ENCODE results near the gene SPOCK1.
"Not testable (repeated sequence)": the region's sequence is repeated elsewhere in the genome, so short reads cannot be mapped to it uniquely, and the experiment has no call there.

SPOCK1 gene

DNA sequence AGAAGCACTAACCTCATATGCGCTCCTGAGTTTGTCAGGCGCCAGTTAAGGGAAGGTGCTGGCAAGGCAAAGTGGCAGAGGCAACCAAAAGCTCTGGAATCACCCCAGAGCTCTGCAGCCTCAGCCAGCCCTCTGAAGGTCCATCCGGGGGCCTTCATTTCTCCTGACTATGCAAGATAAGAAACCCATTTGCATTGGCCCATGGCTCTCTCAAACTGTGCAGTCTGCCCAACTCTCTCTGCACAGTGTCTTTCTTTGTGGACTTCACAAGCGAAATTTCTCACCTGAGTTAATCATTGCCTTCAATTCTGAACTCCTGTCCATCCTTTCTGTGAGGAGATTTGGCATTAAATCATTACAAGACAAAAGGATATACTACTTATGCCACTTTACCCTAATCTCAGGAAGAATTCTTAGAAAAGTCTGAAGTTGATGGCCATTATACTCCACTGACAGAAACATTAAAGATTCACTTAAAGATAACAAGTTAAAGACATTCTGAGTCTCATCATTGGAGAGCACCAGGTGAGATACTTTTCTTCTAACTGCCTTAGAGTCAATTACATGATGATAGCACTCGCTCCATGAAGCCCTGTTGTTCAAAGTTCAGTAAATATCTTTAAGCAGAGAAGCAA, 235.6 kb downstream of the SPOCK1 start:
- no peak overlapping the region for H3K4me3 ChIP-seq (ENCODE audit: low read depth, low read length)
- DNase-seq: no peak
- H3K9me3 ChIP-seq: no peaks in the 10 kb centered on the region
- no peaks in the 10 kb centered on the region for H3K36me3 ChIP-seq
- TF ChIP-seq, protein P1, sequence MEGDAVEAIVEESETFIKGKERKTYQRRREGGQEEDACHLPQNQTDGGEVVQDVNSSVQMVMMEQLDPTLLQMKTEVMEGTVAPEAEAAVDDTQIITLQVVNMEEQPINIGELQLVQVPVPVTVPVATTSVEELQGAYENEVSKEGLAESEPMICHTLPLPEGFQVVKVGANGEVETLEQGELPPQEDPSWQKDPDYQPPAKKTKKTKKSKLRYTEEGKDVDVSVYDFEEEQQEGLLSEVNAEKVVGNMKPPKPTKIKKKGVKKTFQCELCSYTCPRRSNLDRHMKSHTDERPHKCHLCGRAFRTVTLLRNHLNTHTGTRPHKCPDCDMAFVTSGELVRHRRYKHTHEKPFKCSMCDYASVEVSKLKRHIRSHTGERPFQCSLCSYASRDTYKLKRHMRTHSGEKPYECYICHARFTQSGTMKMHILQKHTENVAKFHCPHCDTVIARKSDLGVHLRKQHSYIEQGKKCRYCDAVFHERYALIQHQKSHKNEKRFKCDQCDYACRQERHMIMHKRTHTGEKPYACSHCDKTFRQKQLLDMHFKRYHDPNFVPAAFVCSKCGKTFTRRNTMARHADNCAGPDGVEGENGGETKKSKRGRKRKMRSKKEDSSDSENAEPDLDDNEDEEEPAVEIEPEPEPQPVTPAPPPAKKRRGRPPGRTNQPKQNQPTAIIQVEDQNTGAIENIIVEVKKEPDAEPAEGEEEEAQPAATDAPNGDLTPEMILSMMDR (IDR thresholded peaks at IDR 0.05; ENCODE audit: low read depth, low read length): no peak
- no peaks in the 10 kb centered on the region for H3K4me1 ChIP-seq
- no peaks in the 10 kb centered on the region; the same call in 1 of the 2 replicates for H3K27me3 ChIP-seq

DNA sequence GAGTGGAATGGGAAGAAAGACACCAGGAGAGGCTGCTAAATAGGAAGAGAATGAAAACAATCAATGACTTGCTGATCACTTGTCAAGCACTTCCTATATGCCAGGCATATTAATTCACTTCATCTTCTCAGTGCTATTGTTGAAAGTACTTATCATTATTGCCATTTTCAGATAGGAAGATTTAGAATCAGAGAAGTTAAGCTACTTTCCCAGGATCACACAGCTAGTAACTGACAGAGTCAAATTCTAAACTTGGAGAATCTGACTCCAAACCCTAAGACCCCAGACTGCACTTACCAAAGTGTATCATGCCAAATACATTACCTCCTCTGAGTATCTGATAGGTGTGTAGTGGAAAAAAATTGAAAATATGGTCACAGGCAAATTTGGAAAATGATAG, 236.3 kb downstream of the SPOCK1 start:
- TF ChIP-seq, protein P1 (IDR thresholded peaks at IDR 0.05; ENCODE audit: low read depth, low read length): no peak
- H3K4me3 ChIP-seq (ENCODE audit: low read depth, low read length): no peak overlapping the region
- H3K9me3 ChIP-seq: no peaks in the 10 kb centered on the region
- H3K4me1 ChIP-seq: no peaks in the 10 kb centered on the region
- H3K27me3 ChIP-seq: no peaks in the 10 kb centered on the region
- DNase-seq: no peak
- no peaks in the 10 kb centered on the region for H3K36me3 ChIP-seq

DNA sequence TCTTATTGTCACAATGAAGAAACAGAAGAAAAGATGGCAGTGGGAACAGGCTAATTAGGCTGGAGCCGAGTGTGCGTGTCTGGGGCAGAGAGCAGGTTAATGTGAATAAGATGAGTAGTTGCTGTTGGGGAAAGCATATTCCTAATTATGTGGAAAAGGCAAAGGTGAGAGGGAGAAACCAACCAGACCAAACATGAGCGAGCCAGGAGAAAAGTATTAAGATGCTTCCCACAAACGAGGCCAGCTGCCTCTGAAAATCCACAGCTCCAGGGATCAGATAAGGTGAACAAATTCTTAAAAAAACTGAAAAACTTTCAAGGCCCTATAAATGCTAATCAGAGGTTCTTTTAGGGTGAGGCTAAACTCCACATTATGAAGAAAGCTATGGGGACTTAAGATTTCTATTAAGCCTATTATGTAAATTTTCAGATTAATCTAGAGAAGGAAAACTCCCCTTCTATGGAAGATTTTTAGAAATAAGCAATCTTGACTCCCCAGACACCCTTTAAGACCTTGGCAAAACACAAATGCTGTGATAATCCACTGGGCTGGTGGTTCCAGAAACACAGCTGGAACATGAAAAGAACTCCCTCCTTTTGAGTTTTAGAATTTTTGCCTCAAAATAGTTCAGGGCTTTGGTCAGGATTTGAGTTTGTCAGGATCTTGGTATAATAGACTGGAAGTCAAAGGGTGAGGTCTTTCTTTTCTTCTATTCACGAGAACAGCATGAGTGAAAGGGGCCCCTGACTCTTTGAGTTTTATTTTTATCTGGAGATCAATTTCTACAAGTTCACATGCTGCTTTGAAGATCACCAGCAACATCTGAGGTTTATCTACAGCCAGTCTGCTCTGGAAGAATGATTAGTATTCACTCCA, 238.1 kb downstream of the SPOCK1 start:
- H3K36me3 ChIP-seq: no peaks in the 10 kb centered on the region
- DNase-seq: no peak
- H3K9me3 ChIP-seq: no peaks in the 10 kb centered on the region
- H3K4me3 ChIP-seq (ENCODE audit: low read depth, low read length): no peak overlapping the region
- TF ChIP-seq, protein P1 (IDR thresholded peaks at IDR 0.05; ENCODE audit: low read depth, low read length): no peak
- H3K4me1 ChIP-seq: no peaks in the 10 kb centered on the region
- no peaks in the 10 kb centered on the region for H3K27me3 ChIP-seq

DNA sequence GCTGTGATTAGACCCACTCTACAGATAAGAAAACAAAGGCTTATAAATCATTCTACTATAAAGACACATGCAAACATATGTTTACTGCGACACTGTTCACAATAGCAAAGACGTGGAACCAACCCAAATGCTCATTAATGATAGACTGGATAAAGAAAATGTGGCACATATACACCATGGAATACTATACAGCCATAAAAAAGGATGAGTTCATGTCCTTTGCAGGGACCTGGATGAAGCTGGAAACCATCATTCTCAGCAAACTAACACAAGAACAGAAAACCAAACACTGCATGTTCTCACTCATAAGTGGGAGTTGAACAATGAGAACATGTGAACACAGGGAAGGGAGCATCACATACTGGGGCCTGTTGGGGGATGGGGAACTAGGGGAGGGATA, 240.0 kb downstream of the SPOCK1 start:
- DNase-seq: not testable (repeated sequence)

DNA sequence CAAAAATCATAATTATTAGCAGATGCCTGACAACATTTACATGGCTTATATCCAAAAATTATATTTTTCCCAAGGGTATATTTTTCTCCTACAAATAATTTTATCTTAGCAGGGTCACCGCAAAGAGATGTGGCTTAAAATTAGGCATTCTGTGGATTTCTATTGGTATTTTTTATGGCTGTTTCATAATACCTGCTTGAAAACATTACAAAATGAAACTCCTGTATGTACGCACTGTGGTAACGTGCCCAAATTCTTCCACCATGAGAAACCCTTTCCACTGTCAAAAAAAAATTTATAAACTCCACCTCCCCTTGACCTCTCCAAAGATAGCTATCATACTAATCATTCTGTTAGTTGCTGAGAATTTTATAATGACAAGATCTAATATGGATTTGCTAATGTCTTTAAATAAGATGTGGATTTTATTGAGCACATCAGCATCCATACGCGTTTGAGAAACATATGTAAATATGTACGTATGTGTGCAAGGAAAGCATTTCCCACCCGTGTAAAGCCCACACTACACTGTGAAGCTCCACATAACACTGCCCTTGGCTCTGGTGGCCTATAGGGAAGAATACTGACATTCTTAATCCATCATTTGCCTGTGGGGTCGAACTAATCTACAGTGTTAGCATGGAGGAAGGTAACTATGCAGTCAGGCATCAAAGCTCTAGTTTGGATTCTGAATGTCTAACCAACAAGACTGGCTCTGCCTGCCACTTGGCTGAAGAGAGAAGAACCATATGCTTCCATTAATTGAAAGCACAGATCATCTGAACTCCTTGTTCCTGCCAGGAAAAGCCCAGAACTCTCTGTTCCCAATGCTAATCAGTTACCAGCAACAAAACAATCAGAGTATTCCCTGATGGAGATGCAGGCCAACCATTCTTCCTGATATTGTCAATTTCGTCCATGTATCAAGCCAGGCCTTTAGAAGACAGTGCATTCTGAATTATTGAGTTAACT, 244.7 kb downstream of the SPOCK1 start:
- no peak for DNase-seq
- no peaks in the 10 kb centered on the region for H3K36me3 ChIP-seq
- H3K9me3 ChIP-seq: no peaks in the 10 kb centered on the region
- no peaks in the 10 kb centered on the region for H3K27me3 ChIP-seq
- no peaks in the 10 kb centered on the region for H3K4me1 ChIP-seq
- no peak overlapping the region for H3K4me3 ChIP-seq (ENCODE audit: low read depth, low read length)
- TF ChIP-seq, protein P1 (IDR thresholded peaks at IDR 0.05; ENCODE audit: low read depth, low read length): no peak

More for the DNA sequence above, 240.0 kb downstream of the SPOCK1 start:
- H3K27me3 ChIP-seq; H3K36me3 ChIP-seq; H3K9me3 ChIP-seq; H3K4me3 ChIP-seq (ENCODE audit: low read depth, low read length); H3K4me1 ChIP-seq: not testable (repeated sequence)

DNA sequence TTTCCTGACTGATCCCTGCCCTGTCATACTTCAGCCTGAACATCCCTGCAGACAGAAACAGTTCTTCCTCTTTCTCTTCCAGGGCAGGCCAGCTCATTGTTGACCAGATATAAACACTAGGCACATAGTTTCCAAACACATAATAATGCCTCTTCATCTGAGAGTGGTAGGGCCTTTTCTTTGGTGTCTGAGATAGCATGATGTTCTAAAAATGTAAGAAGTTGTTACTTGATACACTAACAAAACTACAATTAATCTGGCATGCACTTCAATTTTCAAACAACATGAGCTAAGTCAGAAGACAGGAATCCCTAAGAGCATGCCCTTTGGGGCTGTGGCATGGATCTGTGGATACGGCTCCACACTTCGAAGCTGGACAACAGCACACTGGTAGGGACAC, 246.6 kb downstream of the SPOCK1 start:
- no peak for DNase-seq
- Histone ChIP-seq H3K36me3 (no peaks in the 10 kb centered on the region), H3K27me3 (no peaks in the 10 kb centered on the region), H3K4me3 (ENCODE audit: low read depth, low read length) (no peak overlapping the region), H3K9me3 (no peaks in the 10 kb centered on the region), H3K4me1 (no peaks in the 10 kb centered on the region)
- TF ChIP-seq, protein P1 (IDR thresholded peaks at IDR 0.05; ENCODE audit: low read depth, low read length): no peak

All from BE2C (cell line).